Suprapubic skin (tissue), 4 donors: ENCODE data around the gene SPATA7.

Source experiments
- CTCF ChIP-seq, 2 donors: fragments of 200-600 bp in 1 of 2; fragments of 450-650 bp in 1 of 2; sonication (generic) in 1 of 2; IDR thresholded peaks; one replicate each; pipeline ENCODE4 v1.5.1; 2016 to 2019; ENCODE audit warnings: antibody characterized with exemption in 2 of 2, mild to moderate bottlenecking in 1 of 2, moderate library complexity in 1 of 2
- POLR2A ChIP-seq, 2 donors: fragments of 450-650 bp; IDR thresholded peaks; one replicate each; pipeline ENCODE4 v1.6.1; 2017; ENCODE audit warnings: antibody characterized with exemption in 2 of 2, mild to moderate bottlenecking in 2 of 2, moderate library complexity in 2 of 2
- POLR2AphosphoS5 ChIP-seq, 3 donors: sonication (generic); formaldehyde crosslinking; IDR thresholded peaks; one replicate each; pipeline ENCODE4 v1.6.1; 2017; ENCODE audit warnings: antibody characterized with exemption in 3 of 3

- TF ChIP-seq CTCF (IDR thresholded peaks at IDR 0.05) (no peak), POLR2A (IDR thresholded peaks at IDR 0.05) (no peak), POLR2AphosphoS5 (IDR thresholded peaks at IDR 0.05) (no peak)
Measured at GRCh38 chr14:88417594-88417993, 32.1 kb downstream of the SPATA7 start.
